Right atrium auricular region (tissue), 2 donors: ENCODE data around the gene GPSM1. TPM values are rescaled to one million over a fixed set of nuclear protein-coding genes. Genes with fewer than 3 reads are reported as not detected.

Experiments
- DNase-seq: peaks from one replicate; pipeline ENCODE4 v3.0.0-alpha.2; 2019; ENCODE audit warnings: low spot score
- H3K27ac ChIP-seq, 2 donors: fragments of 200-600 bp; sonication (generic); 1 replicate in 1 of 2; 2 replicates in 1 of 2; pipeline ENCODE4 v1.5.1; 2016 to 2019
- H3K27me3 ChIP-seq, 2 donors: fragments of 200-600 bp; sonication (generic); one replicate each; pipeline versions ENCODE4 v1.5.1 to v1.6.0; 2017 to 2019
- H3K36me3 ChIP-seq: fragments of 200-600 bp; sonication (generic); one replicate; pipeline ENCODE4 v1.5.1; 2016
- H3K4me1 ChIP-seq, 2 donors: fragments of 200-600 bp; sonication (generic); one replicate each; pipeline versions ENCODE4 v1.5.1 to v1.6.0; 2017 to 2019
- H3K4me3 ChIP-seq, 2 donors: fragments of 200-600 bp; sonication (generic); 1 replicate in 1 of 2; 2 replicates in 1 of 2; pipeline ENCODE4 v1.5.1; 2017 to 2019; ENCODE audit warnings: mild to moderate bottlenecking in 1 of 2, moderate library complexity in 1 of 2
- H3K9me3 ChIP-seq, 2 donors: fragments of 200-600 bp; sonication (generic); one replicate each; pipeline ENCODE4 v1.5.1; 2019
- CTCF ChIP-seq, 2 donors: fragments of 200-600 bp; sonication (generic); IDR thresholded peaks; one replicate each; pipeline ENCODE4 v1.5.1; 2019; ENCODE audit warnings: antibody characterized with exemption in 2 of 2
- total RNA-seq, 2 donors: library from RNA; depleted of rRNA; stranded (reverse); fragments of >200 nt; gene quantifications; one replicate each; pipeline ENCODE4 v1.1.0, GENCODE V29; 2016

Gene GPSM1
- total RNA-seq, 2 donors from 2014 or later, result 39.4 to 44.5 TPM

- TF ChIP-seq CTCF (IDR thresholded peaks at IDR 0.05), result no peak
- H3K9me3 ChIP-seq, result no peaks in the 10 kb centered on the region
- H3K4me1 ChIP-seq, result peaks cover 0 to 21% of the 10 kb centered on the region in 2 donors
- no peaks in the 10 kb centered on the region for H3K27me3 ChIP-seq
- H3K27ac ChIP-seq, result no peak overlapping the region
- no peak overlapping the region for H3K4me3 ChIP-seq
- H3K36me3 ChIP-seq, result peaks cover 50% of the 10 kb centered on the region
- no peak for DNase-seq
These were observed 68.8 kb downstream of the GPSM1 start for GRCh38 chr9:136396219-136396515.

DNA sequence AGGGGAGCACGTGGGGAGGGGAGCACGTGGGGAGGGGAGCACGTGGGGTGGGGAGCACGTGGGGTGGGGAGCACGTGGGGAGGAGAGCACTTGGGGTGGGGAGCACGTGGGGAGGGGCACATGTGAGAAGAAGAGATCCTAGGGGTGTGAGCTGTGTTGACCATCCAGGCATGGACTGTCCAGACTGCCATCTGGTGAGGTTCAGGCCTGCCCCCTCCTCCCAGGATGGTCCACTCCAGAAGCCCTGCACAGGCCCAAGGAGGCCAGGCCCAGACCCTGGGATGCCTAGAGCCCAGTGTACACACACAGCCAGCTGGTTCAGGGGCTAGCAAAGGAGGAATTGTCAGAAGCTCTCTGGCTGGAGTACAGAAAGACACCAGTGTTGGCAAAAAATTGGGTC lies 70.3 kb downstream of the GPSM1 start:
- TF ChIP-seq CTCF (IDR thresholded peaks at IDR 0.05), result no peak
- no peak for DNase-seq
- Histone ChIP-seq H3K27me3 (no peaks in the 10 kb centered on the region), H3K4me1 (peaks cover 0 to 21% of the 10 kb centered on the region in 2 donors), H3K4me3 (no peak overlapping the region), H3K9me3 (no peaks in the 10 kb centered on the region), H3K27ac (no peak overlapping the region), H3K36me3 (peaks cover 37% of the 10 kb centered on the region)

GRCh38 chr9:136398286-136398685 lies 70.9 kb downstream of the GPSM1 start:
- peaks cover 0 to 21% of the 10 kb centered on the region in 2 donors for H3K4me1 ChIP-seq
- no peak for DNase-seq
- H3K27me3 ChIP-seq, result no peaks in the 10 kb centered on the region
- H3K36me3 ChIP-seq, result peaks cover 30% of the 10 kb centered on the region
- H3K27ac ChIP-seq, result no peak overlapping the region
- TF ChIP-seq CTCF (IDR thresholded peaks at IDR 0.05), result no peak
- H3K4me3 ChIP-seq, result no peak overlapping the region
- H3K9me3 ChIP-seq, result no peaks in the 10 kb centered on the region

- Histone ChIP-seq H3K36me3 (peaks cover 21% of the 10 kb centered on the region), H3K27me3 (no peaks in the 10 kb centered on the region), H3K9me3 (no peaks in the 10 kb centered on the region), H3K27ac (peak overlapping the region; percentile 38 to 62), H3K4me1 (peaks cover 0 to 21% of the 10 kb centered on the region in 2 donors), H3K4me3 (peak overlapping the region; percentile 91 to 98)
- DNase-seq, result no peak
- TF ChIP-seq CTCF (IDR thresholded peaks at IDR 0.05), result no peak
These were observed 72.1 kb downstream of the GPSM1 start for GRCh38 chr9:136399176-136400037.

- peak within 1 kb of the TSS; percentile 38 to 62 for H3K27ac ChIP-seq
- peaks cover 20% of the 10 kb centered on the region for H3K36me3 ChIP-seq
- H3K27me3 ChIP-seq, result no peaks in the 10 kb centered on the region
- TF ChIP-seq CTCF (IDR thresholded peaks at IDR 0.05), result peak; percentile 93 to 99
- no peaks in the 10 kb centered on the region for H3K9me3 ChIP-seq
- peak; percentile 76 for DNase-seq
- H3K4me3 ChIP-seq, result peak within 1 kb of the TSS; percentile 91 to 98
- peaks cover 0 to 21% of the 10 kb centered on the region in 2 donors for H3K4me1 ChIP-seq
These were observed 72.9 kb downstream of the GPSM1 start, which contains the start of gene SNAPC4 for GRCh38 chr9:136400038-136400834. SNAPC4 (minus strand) TSS chr9:136400170; CDS start chr9:136398428, 1,742 bp downstream.
